HEK293 (cell line): ENCODE measurements around the gene CENATAC.

Experiments used
- AEBP2 ChIP-seq: fragments of 450-650 bp; formaldehyde crosslinking; IDR thresholded peaks from 2 replicates; pipeline ENCODE4 v1.5.1; 2016; ENCODE audit warnings: missing biosample characterization, missing genetic modification characterization, borderline replicate concordance
- ATF2 ChIP-seq: fragments of 450-650 bp; formaldehyde crosslinking; IDR thresholded peaks from 2 replicates; pipeline ENCODE4 v1.5.1; 2016; ENCODE audit warnings: missing biosample characterization, missing genetic modification characterization, low read depth
- BCL11B ChIP-seq: fragments of 450-650 bp; formaldehyde crosslinking; IDR thresholded peaks from 2 replicates; pipeline ENCODE4 v1.5.1; 2016; ENCODE audit warnings: low read depth, missing biosample characterization, missing genetic modification characterization
- MEIS1 ChIP-seq: sonication (generic); formaldehyde crosslinking; IDR thresholded peaks from 2 replicates; pipeline ENCODE4 v1.8.1; 2022; ENCODE audit warnings: missing genetic modification reagents, mild to moderate bottlenecking, borderline replicate concordance
- PBX3 ChIP-seq: sonication (generic); formaldehyde crosslinking; IDR thresholded peaks from 2 replicates; pipeline ENCODE4 v1.8.1; 2022; ENCODE audit warnings: mild to moderate bottlenecking, moderate library complexity, missing genetic modification reagents
- PRDM4 ChIP-seq: fragments of 450-650 bp; formaldehyde crosslinking; IDR thresholded peaks from 2 replicates; pipeline ENCODE4 v1.5.1; 2017; ENCODE audit warnings: missing biosample characterization, missing genetic modification characterization
- RBAK ChIP-seq: fragments of 450-650 bp; formaldehyde crosslinking; IDR thresholded peaks from 2 replicates; pipeline ENCODE4 v1.5.1; 2016; ENCODE audit warnings: missing biosample characterization, missing genetic modification characterization
- SCRT1 ChIP-seq: fragments of 450-650 bp; formaldehyde crosslinking; IDR thresholded peaks from 2 replicates; pipeline ENCODE4 v1.5.1; 2016; ENCODE audit warnings: missing biosample characterization, missing genetic modification characterization, borderline replicate concordance
- ZBTB11 ChIP-seq: fragments of 450-650 bp; formaldehyde crosslinking; conservative IDR thresholded peaks from 2 replicates; pipeline ENCODE4 v1.5.1; 2016; ENCODE audit warnings: low read depth, missing biosample characterization, missing genetic modification characterization
- ZFP3 ChIP-seq: fragments of 450-650 bp; formaldehyde crosslinking; IDR thresholded peaks from 2 replicates; pipeline ENCODE4 v1.5.1; 2016; ENCODE audit warnings: low read depth, missing biosample characterization, missing genetic modification characterization
- ZNF174 ChIP-seq: fragments of 450-650 bp; formaldehyde crosslinking; IDR thresholded peaks from 2 replicates; pipeline ENCODE4 v1.5.0; 2017; ENCODE audit warnings: missing biosample characterization, mild to moderate bottlenecking, missing genetic modification characterization
- ZNF266 ChIP-seq: fragments of 450-650 bp; formaldehyde crosslinking; IDR thresholded peaks from 2 replicates; pipeline ENCODE4 v1.5.1; 2016; ENCODE audit warnings: missing biosample characterization, missing genetic modification characterization, low read depth
- ZNF324 ChIP-seq: fragments of 450-650 bp; formaldehyde crosslinking; IDR thresholded peaks from 2 replicates; pipeline ENCODE4 v1.5.1; 2016; ENCODE audit warnings: missing biosample characterization, missing genetic modification characterization
- ZNF398 ChIP-seq: fragments of 450-650 bp; formaldehyde crosslinking; IDR thresholded peaks from 2 replicates; pipeline ENCODE4 v1.5.1; 2017; ENCODE audit warnings: missing biosample characterization, missing genetic modification characterization
- ZNF416 ChIP-seq: fragments of 450-650 bp; formaldehyde crosslinking; IDR thresholded peaks from 2 replicates; pipeline ENCODE4 v1.5.1; 2016; ENCODE audit warnings: missing biosample characterization, missing genetic modification characterization
- ZNF433 ChIP-seq: fragments of 450-650 bp; formaldehyde crosslinking; IDR thresholded peaks from 2 replicates; pipeline ENCODE4 v1.5.1; 2016; ENCODE audit warnings: missing biosample characterization, missing genetic modification characterization, low read depth
- ZNF544 ChIP-seq: fragments of 450-650 bp; formaldehyde crosslinking; IDR thresholded peaks from 2 replicates; pipeline ENCODE4 v1.5.0; 2017; ENCODE audit warnings: missing biosample characterization, missing genetic modification characterization
- ZNF548 ChIP-seq: fragments of 450-650 bp; formaldehyde crosslinking; IDR thresholded peaks from 2 replicates; pipeline ENCODE4 v1.5.1; 2016; ENCODE audit warnings: missing biosample characterization, missing genetic modification characterization
- ZNF658 ChIP-seq: fragments of 450-650 bp; formaldehyde crosslinking; IDR thresholded peaks from 2 replicates; pipeline ENCODE4; 2016; ENCODE audit warnings: missing biosample characterization, missing genetic modification characterization
- ZNF692 ChIP-seq: fragments of 450-650 bp; formaldehyde crosslinking; IDR thresholded peaks from 2 replicates; pipeline ENCODE4 v1.5.1; 2016; ENCODE audit warnings: missing biosample characterization, missing genetic modification characterization
- ZSCAN16 ChIP-seq: fragments of 450-650 bp; formaldehyde crosslinking; IDR thresholded peaks from 2 replicates; pipeline ENCODE4 v1.5.1; 2016; ENCODE audit warnings: missing biosample characterization, missing genetic modification characterization

CENATAC gene

GRCh38 chr11:119057000-119057769 lies 59.2 kb downstream of the CENATAC start, which contains the start of gene HYOU1 (continued):
- no peak for TF ChIP-seq ZFP3
- TF ChIP-seq ZNF544 = no peak
- no peak for TF ChIP-seq ZNF658 (tag by site-specific recombination)
- TF ChIP-seq SCRT1 (tag by site-specific recombination) = no peak; the same call in 1 of the 2 replicates
- TF ChIP-seq ZBTB11 = peak; percentile 72
- TF ChIP-seq ZNF266 (tag by site-specific recombination) = no peak
- no peak for TF ChIP-seq BCL11B (tag by site-specific recombination)
- 0 out of 2 replicates have a peak, but pooled peaks have one; percentile 10 for TF ChIP-seq ZNF692 (tag by site-specific recombination)
- no peak for TF ChIP-seq PRDM4 (tag by site-specific recombination)
- no peak for TF ChIP-seq ZNF548 (tag by site-specific recombination)
- TF ChIP-seq ATF2 (tag by site-specific recombination) = no peak
- TF ChIP-seq PBX3 = no peak
- TF ChIP-seq MEIS1 (CRISPR knock-in tag) = no peak
- TF ChIP-seq RBAK = 0 out of 2 replicates have a peak, but pooled peaks have one; percentile 61
- no peak for TF ChIP-seq ZNF416 (tag by site-specific recombination)
- no peak for TF ChIP-seq AEBP2 (tag by site-specific recombination)
- no peak for TF ChIP-seq ZSCAN16 (tag by site-specific recombination)
- TF ChIP-seq ZNF324 (tag by site-specific recombination) = no peak
- TF ChIP-seq ZNF398 (tag by site-specific recombination) = peak; percentile 8; the same call in 1 of the 2 replicates
- TF ChIP-seq ZNF433 (tag by site-specific recombination) = no peak
- no peak for TF ChIP-seq ZNF174 (tag by site-specific recombination)
